HL-60 (cell line): ENCODE measurements around the gene FOXA1.

Experiments
- DNase-seq, 2 experiments: peaks; one replicate each; pipeline ENCODE4 v3.0.0-alpha.2; 2010 to 2020; ENCODE audit warnings: low read depth in 1 of 2, low spot score in 1 of 2
- H3K27ac ChIP-seq: fragments of 250-450 bp; sonication (Bioruptor Pico); replicated peaks from 2 replicates; pipeline ENCODE4 v1.5.1; 2020; ENCODE audit warnings: mild to moderate bottlenecking, moderate library complexity
- H3K27me3 ChIP-seq: fragments of 250-450 bp; sonication (Bioruptor Pico); 2 replicates; pipeline ENCODE4 v1.5.1; 2021; ENCODE audit warnings: mild to moderate bottlenecking, moderate library complexity; ENCODE audit not compliant: insufficient read depth, poor library complexity, severe bottlenecking
- H3K4me3 ChIP-seq: replicated peaks from 2 replicates; pipeline ENCODE4 v1.5.1; 2011; ENCODE audit warnings: mild to moderate bottlenecking, control low read depth, low read length; ENCODE audit not compliant: insufficient read depth
- GABPA ChIP-seq: IDR thresholded peaks from 2 replicates; pipeline ENCODE4 v1.6.1; 2012; ENCODE audit warnings: low read depth
- POLR2AphosphoS5 ChIP-seq: IDR thresholded peaks from 2 replicates; pipeline ENCODE4 v1.6.1; 2012; ENCODE audit warnings: low read depth
- REST ChIP-seq: IDR thresholded peaks from 2 replicates; pipeline ENCODE4 v1.6.1; 2012; ENCODE audit warnings: low read depth; ENCODE audit not compliant: insufficient replicate concordance
- SPI1 ChIP-seq: IDR thresholded peaks from 2 replicates; pipeline ENCODE4 v1.6.1; 2012; ENCODE audit warnings: low read depth, mild to moderate bottlenecking, borderline replicate concordance
- TF ChIP-seq, protein P1 (sequence below): IDR thresholded peaks from one replicate; pipeline ENCODE4 v1.5.1; 2011; ENCODE audit warnings: low read length, control low read depth, inconsistent platforms; ENCODE audit not compliant: insufficient read depth

FOXA1 gene

DNA sequence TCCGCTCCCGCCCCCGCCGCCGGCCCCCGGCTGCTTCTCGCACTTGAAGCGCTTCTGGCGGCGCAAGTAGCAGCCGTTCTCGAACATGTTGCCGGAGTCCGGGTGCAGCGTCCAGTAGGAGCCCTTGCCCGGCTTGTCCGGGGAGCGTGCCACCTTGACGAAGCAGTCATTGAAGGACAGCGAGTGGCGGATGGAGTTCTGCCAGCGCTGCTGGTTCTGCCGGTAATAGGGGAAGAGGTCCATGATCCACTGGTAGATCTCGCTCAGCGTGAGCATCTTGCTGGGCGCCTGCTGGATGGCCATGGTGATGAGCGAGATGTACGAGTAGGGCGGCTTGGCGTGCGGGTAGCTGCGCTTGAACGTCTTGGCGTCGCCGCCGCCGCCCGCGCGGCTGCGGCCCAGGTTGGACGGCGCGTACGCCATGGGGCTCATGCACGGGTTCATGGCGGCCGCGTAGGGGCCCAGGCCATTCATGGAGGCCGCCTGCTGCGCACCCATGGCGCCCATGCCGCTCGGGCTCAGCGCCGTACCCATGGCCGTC is 3.0 kb downstream of the FOXA1 start:
- DNase-seq: no peak
- H3K27me3 ChIP-seq: peaks cover 60% of the 10 kb centered on the region
- H3K4me3 ChIP-seq: no peak overlapping the region
- H3K27ac ChIP-seq: no peak overlapping the region
- TF ChIP-seq, protein P1, sequence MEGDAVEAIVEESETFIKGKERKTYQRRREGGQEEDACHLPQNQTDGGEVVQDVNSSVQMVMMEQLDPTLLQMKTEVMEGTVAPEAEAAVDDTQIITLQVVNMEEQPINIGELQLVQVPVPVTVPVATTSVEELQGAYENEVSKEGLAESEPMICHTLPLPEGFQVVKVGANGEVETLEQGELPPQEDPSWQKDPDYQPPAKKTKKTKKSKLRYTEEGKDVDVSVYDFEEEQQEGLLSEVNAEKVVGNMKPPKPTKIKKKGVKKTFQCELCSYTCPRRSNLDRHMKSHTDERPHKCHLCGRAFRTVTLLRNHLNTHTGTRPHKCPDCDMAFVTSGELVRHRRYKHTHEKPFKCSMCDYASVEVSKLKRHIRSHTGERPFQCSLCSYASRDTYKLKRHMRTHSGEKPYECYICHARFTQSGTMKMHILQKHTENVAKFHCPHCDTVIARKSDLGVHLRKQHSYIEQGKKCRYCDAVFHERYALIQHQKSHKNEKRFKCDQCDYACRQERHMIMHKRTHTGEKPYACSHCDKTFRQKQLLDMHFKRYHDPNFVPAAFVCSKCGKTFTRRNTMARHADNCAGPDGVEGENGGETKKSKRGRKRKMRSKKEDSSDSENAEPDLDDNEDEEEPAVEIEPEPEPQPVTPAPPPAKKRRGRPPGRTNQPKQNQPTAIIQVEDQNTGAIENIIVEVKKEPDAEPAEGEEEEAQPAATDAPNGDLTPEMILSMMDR: no peak
- TF ChIP-seq SPI1: no peak
- no peak for TF ChIP-seq GABPA
- TF ChIP-seq REST: no peak
- no peak for TF ChIP-seq POLR2AphosphoS5

DNA sequence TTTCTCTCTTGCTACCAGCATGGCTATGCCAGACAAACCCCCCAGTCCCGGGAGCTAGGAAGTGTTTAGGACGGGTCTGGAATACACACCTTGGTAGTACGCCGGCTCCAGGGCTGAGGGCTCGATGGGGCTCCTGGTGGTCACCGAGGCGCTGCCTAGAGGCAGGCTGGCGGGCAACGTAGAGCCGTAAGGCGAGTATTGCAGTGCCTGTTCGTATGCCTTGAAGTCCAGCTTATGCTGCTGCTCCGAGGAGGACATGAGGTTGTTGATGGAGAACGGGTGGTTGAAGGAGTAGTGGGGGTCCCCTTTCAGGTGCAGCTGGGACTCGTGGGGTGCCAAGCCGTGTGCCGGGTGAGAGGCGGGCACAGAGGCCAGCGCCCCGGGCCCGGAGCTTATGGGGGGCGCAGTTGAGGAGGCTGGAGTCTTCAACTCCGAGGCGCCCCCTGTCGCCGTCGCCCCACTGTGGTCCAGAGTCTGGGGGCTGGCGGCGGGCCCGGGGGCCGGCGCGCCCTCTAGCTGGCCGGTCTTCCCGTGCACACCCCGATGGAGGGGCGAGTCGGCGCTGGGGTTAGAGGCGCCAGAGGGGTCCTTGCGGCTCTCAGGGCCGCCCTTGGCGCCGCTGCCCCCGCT is 3.6 kb downstream of the FOXA1 start:
- H3K27ac ChIP-seq: no peak overlapping the region
- DNase-seq: no peak
- no peak overlapping the region for H3K4me3 ChIP-seq
- no peak for TF ChIP-seq POLR2AphosphoS5
- TF ChIP-seq GABPA: no peak
- no peak for TF ChIP-seq SPI1
- no peak for TF ChIP-seq REST
- TF ChIP-seq, protein P1: no peak
- peaks cover 54% of the 10 kb centered on the region for H3K27me3 ChIP-seq

GRCh38 chr14:37590428-37591139 is 4.5 kb downstream of the FOXA1 start:
- Histone ChIP-seq H3K4me3 (no peak overlapping the region), H3K27me3 (peaks cover 59% of the 10 kb centered on the region), H3K27ac (no peak overlapping the region)
- no peak for TF ChIP-seq REST
- no peak for TF ChIP-seq GABPA
- no peak for DNase-seq
